GM23338 (cell line): ENCODE measurements around the gene TANGO2.

Experiments
- CREB1 ChIP-seq: fragments of 250-450 bp; sonication (Bioruptor Pico); IDR thresholded peaks from 2 replicates; pipeline ENCODE4 v1.5.0; 2020; ENCODE audit warnings: low read depth, mild to moderate bottlenecking, moderate library complexity
- CTCF ChIP-seq, 2 experiments: fragments of 200-600 bp in 1 of 2; sonication (generic) in 1 of 2; conservative IDR thresholded peaks; 2 replicates each; pipeline versions ENCODE4 v1.5.1 to v1.6.1; 2016 to 2017; ENCODE audit warnings: antibody characterized with exemption in 2 of 2, low read depth in 2 of 2, mild to moderate bottlenecking in 2 of 2, moderate library complexity in 1 of 2
- ETS1 ChIP-seq: IDR thresholded peaks from 2 replicates; pipeline ENCODE4 v1.6.1; 2016; ENCODE audit warnings: antibody characterized with exemption
- EZH2 ChIP-seq: fragments of 200-600 bp; sonication (generic); IDR thresholded peaks from one replicate; pipeline ENCODE4 v1.8.0; 2017; ENCODE audit warnings: antibody characterized with exemption, mild to moderate bottlenecking, low read depth; ENCODE audit not compliant: unreplicated experiment
- EZH2phosphoT487 ChIP-seq: fragments of 200-600 bp; sonication (generic); IDR thresholded peaks from one replicate; pipeline ENCODE4 v1.8.1; 2018; ENCODE audit warnings: antibody characterized with exemption; ENCODE audit not compliant: unreplicated experiment
- NANOG ChIP-seq: IDR thresholded peaks from 2 replicates; pipeline ENCODE4 v1.6.1; 2016; ENCODE audit warnings: antibody characterized with exemption, borderline replicate concordance
- POLR2AphosphoS5 ChIP-seq: IDR thresholded peaks from 2 replicates; pipeline ENCODE4 v1.6.1; 2016; ENCODE audit warnings: antibody characterized with exemption, low read depth
- REST ChIP-seq: IDR thresholded peaks from one replicate; pipeline ENCODE4 v1.6.1; 2018; ENCODE audit warnings: antibody characterized with exemption; ENCODE audit not compliant: unreplicated experiment

GRCh38 chr22:19976671-19977070, 44.2 kb upstream of the TANGO2 start:
- TF ChIP-seq CTCF (conservative IDR thresholded peaks at IDR 0.05; ENCODE audit: low read depth in 2 of 2) (no peak), POLR2AphosphoS5 (no peak), CREB1 (CRISPR knock-in tag) (no peak), REST (no peak), EZH2 (no peak), ETS1 (no peak), EZH2phosphoT487 (no peak), NANOG (no peak)
